Heart right ventricle (tissue), 16 donors: ENCODE results near the gene MRPL27. TPM values are rescaled to one million over a fixed set of nuclear protein-coding genes. Genes with fewer than 3 reads are reported as not detected.

Source experiments
- ATAC-seq, 8 donors: fragments of 200-7000 bp; cut with Tn5 transposase; one replicate each; pipeline ENCODE4 v1.9.1; 2020; ENCODE audit warnings: mild to moderate bottlenecking in 8 of 8, moderate library complexity in 8 of 8, moderate number of reproducible peaks in 1 of 8
- DNase-seq, 2 donors: peaks; one replicate each; pipeline ENCODE4 v3.0.0-alpha.2; 2020
- H3K27ac ChIP-seq, 10 donors: fragments of 200-600 bp; sonication (generic) in 2 of 10; one replicate each; pipeline versions ENCODE4 v1.5.0 to v1.8.0; 2020 to 2022; ENCODE audit warnings: mild to moderate bottlenecking in 3 of 10
- H3K27me3 ChIP-seq, 7 donors: fragments of 200-600 bp; one replicate each; pipeline ENCODE4 v1.8.0; 2021 to 2022; ENCODE audit warnings: mild to moderate bottlenecking in 2 of 7
- H3K36me3 ChIP-seq, 9 donors: fragments of 200-600 bp; sonication (generic) in 1 of 9; one replicate each; pipeline versions ENCODE4 v1.5.0 to v1.8.0; 2020 to 2022; ENCODE audit warnings: mild to moderate bottlenecking in 2 of 9
- H3K4me1 ChIP-seq, 9 donors: fragments of 200-600 bp; sonication (generic) in 1 of 9; one replicate each; pipeline versions ENCODE4 v1.5.0 to v1.8.0; 2020 to 2022; ENCODE audit warnings: mild to moderate bottlenecking in 4 of 9
- H3K4me3 ChIP-seq, 10 donors: fragments of 200-600 bp; sonication (generic) in 2 of 10; one replicate each; pipeline versions ENCODE4 v1.5.0 to v1.8.0; 2020 to 2022; ENCODE audit warnings: mild to moderate bottlenecking in 7 of 10, moderate library complexity in 2 of 10
- H3K9me3 ChIP-seq, 11 donors: fragments of 200-600 bp in 10 of 11; sonication (generic) in 2 of 11; one replicate each; pipeline versions ENCODE4 v1.5.0 to v1.8.0; 2013 to 2022; ENCODE audit warnings: mild to moderate bottlenecking in 2 of 11, control low read depth in 1 of 11, moderate library complexity in 1 of 11
- CTCF ChIP-seq, 9 donors: fragments of 200-600 bp; sonication (generic) in 2 of 9; IDR thresholded peaks; one replicate each; pipeline versions ENCODE4 v1.5.0 to v1.8.0; 2021 to 2022; ENCODE audit warnings: antibody characterized with exemption in 9 of 9, mild to moderate bottlenecking in 5 of 9, moderate library complexity in 1 of 9
- WGBS, 2 donors: extraction: QIAGEN DNeasy Blood & Tissue Kit; methylation state at CpG; one replicate each; pipeline ENCODE4 v1.1.7; 2013; ENCODE audit warnings: inconsistent platforms in 1 of 2; 5-methylcytosine and 5-hydroxymethylcytosine counted together
- intact Hi-C, 10 donors: fragments of 100-400 bp; cut with DNase I; formaldehyde crosslinking; loops; one replicate each; pipeline versions ENCODE4 v1.11.1 to v1.14.2; 2022
- polyA plus RNA-seq, 2 donors: library from polyadenylated mRNA; stranded (reverse); fragments of 200-250 nt; gene quantifications; one replicate each; pipeline ENCODE4 v1.2.3, GENCODE V29; 2013
- total RNA-seq, 10 donors: library from RNA; stranded (reverse); fragmentation: NEBNext Ultra II Directional in 3 of 10; extraction: Animal tissue kit (Norgen Biotek cat#: 25700) in 3 of 10; gene quantifications; one replicate each; pipeline versions ENCODE4 v1.2.1 to v1.2.4, GENCODE V29; 2021 to 2023
- donor health status: Arrhythmogenic right ventricular cardiomyopathy.
- donor health status: ischemic (EF 13 %, LVEDD 7.1; RV severe dilation, severe dysfunction).
- donor health status: healthy with polysubstance abuse.
- donor health status: DM: no; HTN: yes; CAD: no.
- donor health status: DM: no; HTN: no; CAD: no.
- donor health status: ischemic (EF 25% LVEDD 6.9; RV normal size, moderate dysfunction).
- donor health status: ischemic (EF 25% LVEDD 5.7; RV mildly dilated, moderate dysfunction).
- donor health status: healthy.
- donor health status: DM: yes; HTN: yes; CAD: no.
- donor health status: Ischemic cardiomyopathy.
- donor health status: ischemic (EF 35%, LVEDD 5.7; RV mildly dilated, moderate dysfunction).
- donor health status: nonischemic (EF 11% LVEDD 7.7; RV severe dilation, severe dysfunction).
- donor health status: DM: yes; HTN: yes; CAD: no.
- donor health status: PGD.
- donor health status: ischemic (EF 29% LVEDD 5.4; RV normal size, mild dysfunction).
- donor health status: nonischemic (EF 23%, LVEDD 6.1; RV moderate dilation, normal function).

MRPL27 gene
- total and polyA plus RNA-seq, 12 donors, result 54.8 to 253 (median 65.2) TPM

GRCh38 chr17:50359005-50359699 is 13.8 kb downstream of the MRPL27 start:
- DNase-seq (no peak), ATAC-seq (no peak)
- Histone ChIP-seq H3K36me3 (peaks cover 0 to 74% (median 50%) of the 10 kb centered on the region in 9 donors), H3K27ac (no peak overlapping the region), H3K27me3 (no peaks in the 10 kb centered on the region), H3K4me1 (peaks cover 0 to 30% (median 10%) of the 10 kb centered on the region in 9 donors), H3K9me3 (no peaks in the 10 kb centered on the region), H3K4me3 (no peak overlapping the region)
- no peak for TF ChIP-seq CTCF (IDR thresholded peaks at IDR 0.05)
- 76 to 83% methylated on average over 5 of the region's 5 CpGs for WGBS, 2 donors
- intact Hi-C loops, result loop anchor here in 1 of 10 donors (10.0 kb wide), 1 partner anchor 56 kb away; no protein-coding TSS in a partner anchor

GRCh38 chr17:50358177-50358576 is 14.8 kb downstream of the MRPL27 start:
- DNase-seq (no peak), ATAC-seq (no peak)
- Histone ChIP-seq H3K4me1 (peaks cover 0 to 20% (median 10%) of the 10 kb centered on the region in 9 donors), H3K27ac (no peak overlapping the region), H3K27me3 (no peaks in the 10 kb centered on the region), H3K9me3 (no peaks in the 10 kb centered on the region), H3K36me3 (peaks cover 0 to 82% (median 52%) of the 10 kb centered on the region in 9 donors), H3K4me3 (no peak overlapping the region)
- TF ChIP-seq CTCF (IDR thresholded peaks at IDR 0.05), result no peak
- intact Hi-C loops, result loop anchor here in 1 of 10 donors (10.0 kb wide), 1 partner anchor 57 kb away; no protein-coding TSS in a partner anchor
- WGBS, 2 donors, result 97 to 98% methylated on average over 17 of the region's 17 CpGs

- DNase-seq (no peak), ATAC-seq (no peak)
- Histone ChIP-seq H3K27me3 (no peaks in the 10 kb centered on the region), H3K4me1 (peaks cover 0 to 23% (median 5%) of the 10 kb centered on the region in 9 donors), H3K27ac (no peak overlapping the region), H3K36me3 (peaks cover 0 to 90% (median 52%) of the 10 kb centered on the region in 9 donors), H3K4me3 (no peak overlapping the region), H3K9me3 (no peaks in the 10 kb centered on the region)
- no peak for TF ChIP-seq CTCF (IDR thresholded peaks at IDR 0.05)
- 93 to 97% methylated on average over 12 of the region's 12 CpGs for WGBS, 2 donors
- intact Hi-C loops, result loop anchor here in 1 of 10 donors (10.0 kb wide), 1 partner anchor 58 kb away; no protein-coding TSS in a partner anchor
These were observed 16.0 kb downstream of the MRPL27 start for GRCh38 chr17:50356892-50357510.

- DNase-seq (no peak), ATAC-seq (no peak)
- Histone ChIP-seq H3K9me3 (no peaks in the 10 kb centered on the region), H3K4me3 (no peak overlapping the region), H3K36me3 (peaks cover 0 to 91% (median 52%) of the 10 kb centered on the region in 9 donors), H3K27ac (no peak overlapping the region), H3K27me3 (no peaks in the 10 kb centered on the region), H3K4me1 (peaks cover 0 to 24% (median 5%) of the 10 kb centered on the region in 9 donors)
- WGBS, 2 donors, result 91 to 94% methylated on average over 12 of the region's 12 CpGs
- intact Hi-C loops, result loop anchor here in 1 of 10 donors (10.0 kb wide), 1 partner anchor 58 kb away; no protein-coding TSS in a partner anchor
- no peak for TF ChIP-seq CTCF (IDR thresholded peaks at IDR 0.05)
These were observed 16.6 kb downstream of the MRPL27 start for GRCh38 chr17:50356418-50356817.
